ENCODE data around the gene SLC17A4. TPM values are rescaled to one million over a fixed set of nuclear protein-coding genes. Genes with fewer than 3 reads are reported as not detected.

SLC17A4 gene
- total and polyA plus RNA-seq, 8 donors, result 5.2 to 28.6 (median 10.1) TPM

GRCh38 chr6:25726122-25726911, 28.2 kb upstream of the SLC17A4 start:
- intact Hi-C loops (cut with DNase I), result no loop called here
- H3K4me3 ChIP-seq, result no peak overlapping the region
- WGBS, 2 donors, result 93 to 94% methylated on average over 37 of the region's 37 CpGs
- FAIRE-seq (no peak), DNase-seq (no peak), ATAC-seq (no peak)
- H3K27ac ChIP-seq, result no peak overlapping the region
- H3K9me3 ChIP-seq, result no peaks in the 10 kb centered on the region
- no peaks in the 10 kb centered on the region for H3K4me1 ChIP-seq
- no peaks in the 10 kb centered on the region for H3K36me3 ChIP-seq
- TF ChIP-seq, protein P1, sequence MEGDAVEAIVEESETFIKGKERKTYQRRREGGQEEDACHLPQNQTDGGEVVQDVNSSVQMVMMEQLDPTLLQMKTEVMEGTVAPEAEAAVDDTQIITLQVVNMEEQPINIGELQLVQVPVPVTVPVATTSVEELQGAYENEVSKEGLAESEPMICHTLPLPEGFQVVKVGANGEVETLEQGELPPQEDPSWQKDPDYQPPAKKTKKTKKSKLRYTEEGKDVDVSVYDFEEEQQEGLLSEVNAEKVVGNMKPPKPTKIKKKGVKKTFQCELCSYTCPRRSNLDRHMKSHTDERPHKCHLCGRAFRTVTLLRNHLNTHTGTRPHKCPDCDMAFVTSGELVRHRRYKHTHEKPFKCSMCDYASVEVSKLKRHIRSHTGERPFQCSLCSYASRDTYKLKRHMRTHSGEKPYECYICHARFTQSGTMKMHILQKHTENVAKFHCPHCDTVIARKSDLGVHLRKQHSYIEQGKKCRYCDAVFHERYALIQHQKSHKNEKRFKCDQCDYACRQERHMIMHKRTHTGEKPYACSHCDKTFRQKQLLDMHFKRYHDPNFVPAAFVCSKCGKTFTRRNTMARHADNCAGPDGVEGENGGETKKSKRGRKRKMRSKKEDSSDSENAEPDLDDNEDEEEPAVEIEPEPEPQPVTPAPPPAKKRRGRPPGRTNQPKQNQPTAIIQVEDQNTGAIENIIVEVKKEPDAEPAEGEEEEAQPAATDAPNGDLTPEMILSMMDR (IDR thresholded peaks at IDR 0.05), result no peak
- no peaks in the 10 kb centered on the region for H3K27me3 ChIP-seq

GRCh38 chr6:25727028-25727427, 27.5 kb upstream of the SLC17A4 start:
- WGBS, 2 donors, result 84 to 89% methylated on average over 14 of the region's 14 CpGs
- no peak for ATAC-seq

DNA sequence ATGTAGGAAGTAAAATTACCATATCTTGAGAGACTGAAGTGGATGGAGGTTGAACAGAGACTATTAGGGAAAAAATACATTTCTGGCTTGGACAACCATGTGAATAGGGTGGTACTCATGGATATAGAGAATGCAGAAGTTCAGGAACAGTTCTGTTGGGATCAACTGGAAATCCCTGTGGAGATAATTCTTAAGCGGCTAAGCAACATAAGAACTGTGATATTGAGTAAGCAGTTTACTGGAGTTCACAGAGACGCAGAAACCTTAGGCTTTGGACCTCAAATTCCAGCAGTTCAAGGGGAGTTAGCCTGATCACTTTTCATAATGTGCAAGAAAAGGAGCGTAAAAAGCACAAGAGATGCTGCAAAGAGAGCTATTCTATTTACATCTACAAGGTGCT, 23.6 kb upstream of the SLC17A4 start:
- Histone ChIP-seq H3K4me1 (no peaks in the 10 kb centered on the region), H3K9me3 (no peaks in the 10 kb centered on the region)

More at GRCh38 chr6:25727028-25727427, 27.5 kb upstream of the SLC17A4 start:
- no peaks in the 10 kb centered on the region for H3K36me3 ChIP-seq
- FAIRE-seq (no peak), DNase-seq (no peak)
- TF ChIP-seq, protein P1 (IDR thresholded peaks at IDR 0.05), result no peak
- no peak overlapping the region for H3K4me3 ChIP-seq
- no peaks in the 10 kb centered on the region for H3K9me3 ChIP-seq
- no peak overlapping the region for H3K27ac ChIP-seq
- intact Hi-C loops (cut with DNase I), result no loop called here
- H3K4me1 ChIP-seq, result no peaks in the 10 kb centered on the region
- no peaks in the 10 kb centered on the region for H3K27me3 ChIP-seq

GRCh38 chr6:25731721-25732120, 22.8 kb upstream of the SLC17A4 start:
- Histone ChIP-seq H3K27me3 (no peaks in the 10 kb centered on the region), H3K36me3 (no peaks in the 10 kb centered on the region), H3K9me3 (no peaks in the 10 kb centered on the region), H3K4me1 (no peaks in the 10 kb centered on the region), H3K4me3 (no peak overlapping the region), H3K27ac (no peak overlapping the region)
- DNase-seq (no peak), FAIRE-seq (no peak), ATAC-seq (no peak)
- 93% methylated on average over 15 of the region's 15 CpGs for WGBS, 2 donors
- intact Hi-C loops (cut with DNase I), result no loop called here
- TF ChIP-seq, protein P1 (IDR thresholded peaks at IDR 0.05), result no peak

More for the DNA sequence above, 23.6 kb upstream of the SLC17A4 start:
- no peak overlapping the region for H3K4me3 ChIP-seq
- TF ChIP-seq, protein P1 (IDR thresholded peaks at IDR 0.05), result no peak
- no peaks in the 10 kb centered on the region for H3K36me3 ChIP-seq
- WGBS, 2 donors, result 94 to 98% methylated on average over 3 of the region's 3 CpGs
- DNase-seq (no peak), ATAC-seq (no peak), FAIRE-seq (no peak)
- no peak overlapping the region for H3K27ac ChIP-seq
- intact Hi-C loops (cut with DNase I), result no loop called here
- H3K27me3 ChIP-seq, result no peaks in the 10 kb centered on the region

Measured in pancreas (tissue), 10 donors.